SK-N-SH (cell line): ENCODE measurements around the gene MYLK. TPM values are rescaled to one million over a fixed set of nuclear protein-coding genes. Genes with fewer than 3 reads are reported as not detected.
A peak's percentile ranks its signal among the peaks of the same experiment; 100 is the strongest.

ENCODE experiments used
- CTCF ChIA-PET: fragments of 300-600, 350-600 bp; formaldehyde crosslinking; extraction: SDS; loops from one replicate; lab custom pipeline; 2021; lab: Yijun Ruan, JAX
- POLR2A ChIA-PET: fragments of 350-600 bp; sonication (Branson Sonifier 250); formaldehyde crosslinking; extraction: SDS; loops from one replicate; lab custom pipeline; 2020; ENCODE audit warnings: antibody characterized with exemption, inconsistent platforms; lab: Yijun Ruan, JAX
- DNase-seq: peaks from one replicate; pipeline ENCODE4 v3.0.0; 2012
- H2AFZ ChIP-seq: fragments of 200-600 bp; sonication (generic); 2 replicates; pipeline ENCODE4 v1.8.1; 2016; ENCODE audit warnings: antibody characterized with exemption, mild to moderate bottlenecking, low read depth
- H3F3A ChIP-seq: fragments of 200-600 bp; sonication (generic); replicated peaks from 2 replicates; pipeline ENCODE3; 2016; ENCODE audit warnings: antibody characterized with exemption, mild to moderate bottlenecking; ENCODE audit not compliant: insufficient read depth
- H3K27ac ChIP-seq, 2 experiments: fragments of 200-500 bp in 1 of 2; fragments of 200-600 bp in 1 of 2; sonication (Bioruptor generic) in 1 of 2; sonication (generic), shearing (Covaris generic) in 1 of 2; 2 replicates each; pipeline versions ENCODE4 v1.5.1 to v1.6.1; 2014 to 2016; ENCODE audit warnings: low read depth in 2 of 2, inconsistent platforms in 1 of 2, low read length in 1 of 2, mild to moderate bottlenecking in 1 of 2, mixed read lengths in 1 of 2
- H3K27me3 ChIP-seq: fragments of 200-600 bp; sonication (generic), shearing (Covaris generic); 2 replicates; pipeline ENCODE4 v1.6.1; 2016; ENCODE audit warnings: mixed run types; ENCODE audit not compliant: insufficient read depth
- H3K36me3 ChIP-seq, 2 experiments: fragments of 200-500 bp in 1 of 2; fragments of 200-600 bp in 1 of 2; sonication (Bioruptor generic) in 1 of 2; sonication (generic) in 1 of 2; replicated peaks in 1 of 2; 2 replicates each; pipeline versions ENCODE3 to v1.5.1; 2014 to 2016; ENCODE audit warnings: low read length in 1 of 2, mild to moderate bottlenecking in 1 of 2; ENCODE audit not compliant: insufficient read depth in 2 of 2, control insufficient read depth in 1 of 2
- H3K4me1 ChIP-seq, 2 experiments: fragments of 200-500 bp in 1 of 2; fragments of 200-600 bp in 1 of 2; sonication (Bioruptor generic) in 1 of 2; sonication (generic), shearing (Covaris generic) in 1 of 2; 2 replicates each; pipeline versions ENCODE4 v1.5.1 to v1.6.1; 2014 to 2016; ENCODE audit warnings: low read depth in 1 of 2, low read length in 1 of 2, mixed run types in 1 of 2; ENCODE audit not compliant: insufficient read depth in 2 of 2, control insufficient read depth in 1 of 2
- H3K4me2 ChIP-seq: fragments of 200-600 bp; sonication (generic), shearing (Covaris generic); 2 replicates; pipeline ENCODE4 v1.6.1; 2017; ENCODE audit warnings: mixed run types
- H3K4me3 ChIP-seq, 2 experiments: fragments of 200-500 bp in 1 of 2; fragments of 200-600 bp in 1 of 2; sonication (Bioruptor generic) in 1 of 2; sonication (generic), shearing (Covaris generic) in 1 of 2; 2 replicates each; pipeline versions ENCODE4 v1.5.1 to v1.8.1; 2014 to 2016; ENCODE audit warnings: low read depth in 2 of 2, inconsistent platforms in 1 of 2, low read length in 1 of 2, mild to moderate bottlenecking in 1 of 2, mixed read lengths in 1 of 2, moderate library complexity in 1 of 2
- H3K79me2 ChIP-seq: fragments of 200-600 bp; sonication (generic); 2 replicates; pipeline ENCODE4 v1.8.1; 2017; ENCODE audit warnings: mild to moderate bottlenecking; ENCODE audit not compliant: insufficient read depth
- H3K9ac ChIP-seq: fragments of 200-600 bp; sonication (generic); 2 replicates; pipeline ENCODE4 v1.6.1; 2017; ENCODE audit warnings: mixed run types
- H3K9me2 ChIP-seq: fragments of 200-600 bp; sonication (generic); 2 replicates; pipeline ENCODE4 v1.6.1; 2017; ENCODE audit warnings: mixed run types
- H3K9me3 ChIP-seq: fragments of 200-600 bp; sonication (generic); 2 replicates; pipeline ENCODE4 v1.6.1; 2017; ENCODE audit warnings: mixed run types, mild to moderate bottlenecking, moderate library complexity
- H4K20me1 ChIP-seq: fragments of 200-600 bp; sonication (generic); 2 replicates; pipeline ENCODE4 v1.6.1; 2017; ENCODE audit warnings: mild to moderate bottlenecking, mixed run types; ENCODE audit not compliant: insufficient read depth
- EZH2phosphoT487 ChIP-seq: fragments of 200-600 bp; sonication (generic); IDR thresholded peaks from 2 replicates; pipeline ENCODE4 v1.6.1; 2017; ENCODE audit warnings: low read depth, mixed run types, mild to moderate bottlenecking, antibody characterized with exemption, moderate library complexity, borderline replicate concordance
- FOSL2 ChIP-seq: IDR thresholded peaks from 2 replicates; pipeline ENCODE4 v1.4.0; 2012; ENCODE audit warnings: low read depth, mild to moderate bottlenecking, moderate library complexity, borderline replicate concordance
- FOXM1 ChIP-seq: IDR thresholded peaks from 2 replicates; pipeline ENCODE4 v1.4.0; 2012; ENCODE audit warnings: low read depth, mild to moderate bottlenecking
- JUND ChIP-seq: IDR thresholded peaks from 2 replicates; pipeline ENCODE4 v1.4.0; 2012
- MAX ChIP-seq: IDR thresholded peaks from 2 replicates; pipeline ENCODE4 v1.4.0; 2012; ENCODE audit warnings: low read depth
- MEF2A ChIP-seq: IDR thresholded peaks from 2 replicates; pipeline ENCODE4 v1.4.0; 2012; ENCODE audit warnings: low read depth, borderline replicate concordance
- MXI1 ChIP-seq: IDR thresholded peaks from 2 replicates; pipeline ENCODE4 v1.6.1; 2012; ENCODE audit warnings: mild to moderate bottlenecking, low read depth, low read length, improper control_type of control experiment
- NFIC ChIP-seq: IDR thresholded peaks from 2 replicates; pipeline ENCODE4 v1.4.0; 2012; ENCODE audit warnings: borderline replicate concordance
- RFX5 ChIP-seq: IDR thresholded peaks from 2 replicates; pipeline ENCODE4 v1.6.1; 2012; ENCODE audit warnings: mild to moderate bottlenecking, improper control_type of control experiment, low read length
- SMC3 ChIP-seq: IDR thresholded peaks from 2 replicates; pipeline ENCODE4 v1.6.1; 2012; ENCODE audit warnings: low read depth, low read length, improper control_type of control experiment
- TCF12 ChIP-seq: IDR thresholded peaks from 2 replicates; pipeline ENCODE4 v1.4.0; 2012
- TEAD4 ChIP-seq: IDR thresholded peaks from 2 replicates; pipeline ENCODE4 v1.4.0; 2012; ENCODE audit warnings: mild to moderate bottlenecking, borderline replicate concordance; ENCODE audit not compliant: insufficient read depth
- WGBS: methylation state at CpG from one replicate; pipeline ENCODE4 v1.1.6; 2017; ENCODE audit warnings: low lambda C conversion rate; 5-methylcytosine and 5-hydroxymethylcytosine counted together
- polyA plus RNA-seq, 3 experiments: library from polyadenylated mRNA; depleted of rRNA; stranded (reverse); fragments of >200 nt; gene quantifications; 2 replicates each; pipeline ENCODE4 v1.2.3, GENCODE V29; 2012
- TF ChIP-seq, protein P1 (sequence below): IDR thresholded peaks from 2 replicates; pipeline ENCODE4 v1.4.0; 2012; ENCODE audit warnings: low read depth, borderline replicate concordance
- TF ChIP-seq, protein P2 (sequence below): IDR thresholded peaks from 2 replicates; pipeline ENCODE4 v1.6.1; 2012; ENCODE audit warnings: mild to moderate bottlenecking, low read depth, low read length, moderate library complexity
- TF ChIP-seq, protein P3 (sequence below): fragments of 200-600 bp; sonication (generic); IDR thresholded peaks from 2 replicates; pipeline ENCODE4 v1.6.1; 2017; ENCODE audit warnings: antibody characterized with exemption, mild to moderate bottlenecking, moderate library complexity

Gene MYLK
- polyA plus RNA-seq, 1 of the 3 experiments (the other 2 are of a cell fraction), result 272 TPM

DNA sequence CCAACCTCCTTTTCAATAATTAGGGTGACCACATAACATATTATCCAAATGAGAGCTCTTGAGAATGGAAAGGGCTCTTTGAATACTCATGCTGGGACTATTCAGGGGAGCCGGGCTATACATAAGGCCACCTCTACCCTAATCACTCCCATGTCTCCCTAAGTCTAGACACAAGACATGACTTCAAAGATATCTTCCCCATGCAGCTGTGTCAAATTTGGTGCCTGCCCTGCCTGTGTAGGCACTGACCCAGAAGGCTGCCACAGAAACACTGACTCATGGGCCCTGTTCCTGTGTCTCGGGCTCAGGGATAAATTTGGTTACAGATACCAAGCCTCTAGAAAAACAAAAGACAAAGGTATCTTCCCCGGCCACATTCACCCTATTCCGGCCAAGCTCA, 70.3 kb downstream of the MYLK start:
- H3K36me3 ChIP-seq, result peaks cover 41 to 48% of the 10 kb centered on the region in 2 experiments
- no peaks in the 10 kb centered on the region for H3K9me3 ChIP-seq
- H2AFZ ChIP-seq, result no peak overlapping the region
- whole genome bisulfite sequencing, result 73% methylated on average over 4 of the region's 4 CpGs
- H3F3A ChIP-seq, result peaks cover 60% of the 10 kb centered on the region
- peak overlapping the region; percentile 1 to 91; a peak in 3 of 4 replicates for H3K27ac ChIP-seq
- POLR2A ChIA-PET, result no interaction called here
- CTCF ChIA-PET, result interaction anchor here (1.4 to 2.0 kb wide), 2 partner anchors 18 to 24 kb away, joined by 3 to 5 read pairs; no protein-coding TSS in a partner anchor
- no peak for DNase-seq
- H3K79me2 ChIP-seq, result peaks cover 51% of the 10 kb centered on the region
- no peaks in the 10 kb centered on the region for H4K20me1 ChIP-seq
- H3K4me1 ChIP-seq, result peaks cover 15 to 52% of the 10 kb centered on the region in 2 experiments; a peak in 3 of 4 replicates
- TF ChIP-seq NFIC, result no peak
- no peak for TF ChIP-seq MAX
- TF ChIP-seq, protein P1, sequence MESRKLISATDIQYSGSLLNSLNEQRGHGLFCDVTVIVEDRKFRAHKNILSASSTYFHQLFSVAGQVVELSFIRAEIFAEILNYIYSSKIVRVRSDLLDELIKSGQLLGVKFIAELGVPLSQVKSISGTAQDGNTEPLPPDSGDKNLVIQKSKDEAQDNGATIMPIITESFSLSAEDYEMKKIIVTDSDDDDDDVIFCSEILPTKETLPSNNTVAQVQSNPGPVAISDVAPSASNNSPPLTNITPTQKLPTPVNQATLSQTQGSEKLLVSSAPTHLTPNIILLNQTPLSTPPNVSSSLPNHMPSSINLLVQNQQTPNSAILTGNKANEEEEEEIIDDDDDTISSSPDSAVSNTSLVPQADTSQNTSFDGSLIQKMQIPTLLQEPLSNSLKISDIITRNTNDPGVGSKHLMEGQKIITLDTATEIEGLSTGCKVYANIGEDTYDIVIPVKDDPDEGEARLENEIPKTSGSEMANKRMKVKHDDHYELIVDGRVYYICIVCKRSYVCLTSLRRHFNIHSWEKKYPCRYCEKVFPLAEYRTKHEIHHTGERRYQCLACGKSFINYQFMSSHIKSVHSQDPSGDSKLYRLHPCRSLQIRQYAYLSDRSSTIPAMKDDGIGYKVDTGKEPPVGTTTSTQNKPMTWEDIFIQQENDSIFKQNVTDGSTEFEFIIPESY, result no peak
- no peak for TF ChIP-seq FOXM1
- no peak for TF ChIP-seq JUND
- no peak for TF ChIP-seq EZH2phosphoT487
- TF ChIP-seq MXI1, result no peak
- no peak for TF ChIP-seq RFX5
- TF ChIP-seq, all 33 proteins: peak for 0
- H3K4me3 ChIP-seq, result no peak overlapping the region
- H3K4me2 ChIP-seq, result no peak overlapping the region
- no peaks in the 10 kb centered on the region for H3K9me2 ChIP-seq
- no peaks in the 10 kb centered on the region for H3K27me3 ChIP-seq
- H3K9ac ChIP-seq, result no peak overlapping the region; the same call in 1 of the 2 replicates

- H3K27ac ChIP-seq, result peak overlapping the region; percentile 54 to 65; a peak in 3 of 4 replicates
- H3K4me1 ChIP-seq, result peaks cover 16 to 24% of the 10 kb centered on the region in 2 experiments
- TF ChIP-seq, protein P2, sequence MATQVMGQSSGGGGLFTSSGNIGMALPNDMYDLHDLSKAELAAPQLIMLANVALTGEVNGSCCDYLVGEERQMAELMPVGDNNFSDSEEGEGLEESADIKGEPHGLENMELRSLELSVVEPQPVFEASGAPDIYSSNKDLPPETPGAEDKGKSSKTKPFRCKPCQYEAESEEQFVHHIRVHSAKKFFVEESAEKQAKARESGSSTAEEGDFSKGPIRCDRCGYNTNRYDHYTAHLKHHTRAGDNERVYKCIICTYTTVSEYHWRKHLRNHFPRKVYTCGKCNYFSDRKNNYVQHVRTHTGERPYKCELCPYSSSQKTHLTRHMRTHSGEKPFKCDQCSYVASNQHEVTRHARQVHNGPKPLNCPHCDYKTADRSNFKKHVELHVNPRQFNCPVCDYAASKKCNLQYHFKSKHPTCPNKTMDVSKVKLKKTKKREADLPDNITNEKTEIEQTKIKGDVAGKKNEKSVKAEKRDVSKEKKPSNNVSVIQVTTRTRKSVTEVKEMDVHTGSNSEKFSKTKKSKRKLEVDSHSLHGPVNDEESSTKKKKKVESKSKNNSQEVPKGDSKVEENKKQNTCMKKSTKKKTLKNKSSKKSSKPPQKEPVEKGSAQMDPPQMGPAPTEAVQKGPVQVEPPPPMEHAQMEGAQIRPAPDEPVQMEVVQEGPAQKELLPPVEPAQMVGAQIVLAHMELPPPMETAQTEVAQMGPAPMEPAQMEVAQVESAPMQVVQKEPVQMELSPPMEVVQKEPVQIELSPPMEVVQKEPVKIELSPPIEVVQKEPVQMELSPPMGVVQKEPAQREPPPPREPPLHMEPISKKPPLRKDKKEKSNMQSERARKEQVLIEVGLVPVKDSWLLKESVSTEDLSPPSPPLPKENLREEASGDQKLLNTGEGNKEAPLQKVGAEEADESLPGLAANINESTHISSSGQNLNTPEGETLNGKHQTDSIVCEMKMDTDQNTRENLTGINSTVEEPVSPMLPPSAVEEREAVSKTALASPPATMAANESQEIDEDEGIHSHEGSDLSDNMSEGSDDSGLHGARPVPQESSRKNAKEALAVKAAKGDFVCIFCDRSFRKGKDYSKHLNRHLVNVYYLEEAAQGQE, result no peak
- TF ChIP-seq MEF2A, result no peak
- TF ChIP-seq, protein P3, sequence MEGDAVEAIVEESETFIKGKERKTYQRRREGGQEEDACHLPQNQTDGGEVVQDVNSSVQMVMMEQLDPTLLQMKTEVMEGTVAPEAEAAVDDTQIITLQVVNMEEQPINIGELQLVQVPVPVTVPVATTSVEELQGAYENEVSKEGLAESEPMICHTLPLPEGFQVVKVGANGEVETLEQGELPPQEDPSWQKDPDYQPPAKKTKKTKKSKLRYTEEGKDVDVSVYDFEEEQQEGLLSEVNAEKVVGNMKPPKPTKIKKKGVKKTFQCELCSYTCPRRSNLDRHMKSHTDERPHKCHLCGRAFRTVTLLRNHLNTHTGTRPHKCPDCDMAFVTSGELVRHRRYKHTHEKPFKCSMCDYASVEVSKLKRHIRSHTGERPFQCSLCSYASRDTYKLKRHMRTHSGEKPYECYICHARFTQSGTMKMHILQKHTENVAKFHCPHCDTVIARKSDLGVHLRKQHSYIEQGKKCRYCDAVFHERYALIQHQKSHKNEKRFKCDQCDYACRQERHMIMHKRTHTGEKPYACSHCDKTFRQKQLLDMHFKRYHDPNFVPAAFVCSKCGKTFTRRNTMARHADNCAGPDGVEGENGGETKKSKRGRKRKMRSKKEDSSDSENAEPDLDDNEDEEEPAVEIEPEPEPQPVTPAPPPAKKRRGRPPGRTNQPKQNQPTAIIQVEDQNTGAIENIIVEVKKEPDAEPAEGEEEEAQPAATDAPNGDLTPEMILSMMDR, result no peak
- TF ChIP-seq, protein P1, result no peak
- TF ChIP-seq TEAD4, result no peak
- TF ChIP-seq TCF12, result peak; percentile 19; the same call in 1 of the 2 replicates
- TF ChIP-seq SMC3, result no peak; the same call in 1 of the 2 replicates
- TF ChIP-seq FOSL2, result no peak
- peak overlapping the region; percentile 20; the same call in 1 of the 2 replicates for H3K4me2 ChIP-seq
- H3K9me2 ChIP-seq, result no peaks in the 10 kb centered on the region
- no peaks in the 10 kb centered on the region for H4K20me1 ChIP-seq
- H3K27me3 ChIP-seq, result no peaks in the 10 kb centered on the region
- no peak overlapping the region for H2AFZ ChIP-seq
- peaks cover 53% of the 10 kb centered on the region for H3K79me2 ChIP-seq
- H3K9ac ChIP-seq, result 0 out of 2 replicates have a peak overlapping the region, but pooled peaks have one; percentile 16
- no peak overlapping the region for H3K4me3 ChIP-seq
- DNase-seq, result no peak
- ChIA-PET CTCF (interaction anchor here (0.8 to 1.4 kb wide), 2 partner anchors 9 to 17 kb away, joined by 3 to 4 read pairs; no protein-coding TSS in a partner anchor), POLR2A (no interaction called here)
- peaks cover 48% of the 10 kb centered on the region in 2 experiments for H3K36me3 ChIP-seq
- H3F3A ChIP-seq, result peaks cover 17% of the 10 kb centered on the region
- no peaks in the 10 kb centered on the region for H3K9me3 ChIP-seq
- WGBS, result 23% methylated on average over 4 of the region's 4 CpGs
Measured at GRCh38 chr3:123809597-123809996, 74.5 kb downstream of the MYLK start.
